ENCODE data around the gene BRD7.

The BRD7 gene

DNA sequence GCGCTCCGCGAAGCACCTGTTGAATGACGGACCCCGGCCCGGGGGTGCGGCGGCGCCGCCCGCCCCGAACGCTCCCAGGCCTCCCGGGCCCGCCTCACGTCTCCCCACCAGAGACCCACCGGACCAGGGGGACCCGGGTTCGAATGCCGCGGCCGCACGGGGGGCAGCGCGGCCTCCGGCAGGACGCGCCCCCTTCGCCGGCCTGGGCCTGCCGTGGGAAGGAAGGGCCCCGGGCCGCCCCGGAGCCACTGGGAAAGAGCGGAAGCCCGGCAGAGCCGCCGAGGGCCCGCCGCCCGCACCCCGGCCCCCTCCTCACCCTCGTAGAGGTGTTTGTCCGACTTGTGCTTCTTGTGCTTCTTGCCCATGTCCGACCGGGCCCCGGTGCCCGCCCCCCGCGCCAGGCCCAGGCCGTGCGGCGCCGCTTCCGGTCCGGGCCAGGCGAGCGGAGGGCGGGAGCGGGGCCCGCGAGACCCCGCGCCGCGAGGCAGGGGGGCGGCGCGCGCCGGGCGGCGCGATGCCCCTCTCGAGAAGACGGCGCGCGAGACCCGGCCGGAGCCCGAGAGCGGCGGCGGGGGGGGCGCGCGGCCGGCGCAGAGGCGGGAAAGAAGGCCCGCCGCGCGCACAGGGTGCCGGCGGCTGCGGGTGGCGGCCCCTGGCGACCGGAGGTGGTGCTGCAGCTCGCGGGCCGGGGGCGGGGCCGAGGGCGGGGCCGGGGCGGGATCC is at the start of gene BRD7:
Gene BRD7, minus strand, starts transcription at position 579 of the 723 bp plus-strand sequence. Its CDS starts 214 bp downstream, at position 365.
- DNase-seq, result peak; percentile 69

DNA sequence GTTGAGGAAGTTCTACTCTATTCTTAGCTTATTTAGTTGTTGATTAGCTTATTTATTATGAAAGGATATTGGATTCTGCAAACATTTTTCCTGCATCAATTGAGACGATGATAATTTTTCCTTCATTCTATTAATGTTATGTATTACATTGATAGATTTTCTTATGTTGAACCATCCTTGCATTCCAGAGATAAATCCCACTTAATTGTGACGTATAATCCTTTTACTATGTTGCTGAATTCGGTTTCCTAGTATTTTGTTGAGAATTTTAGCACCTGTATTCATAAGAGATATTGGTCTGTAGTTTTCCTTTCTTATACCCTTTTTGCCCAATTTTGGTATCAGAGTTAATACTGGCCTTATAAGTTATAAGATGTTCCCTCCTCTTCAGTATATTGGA is 47.6 kb upstream of the BRD7 start:
- DNase-seq, result no peak

DNA sequence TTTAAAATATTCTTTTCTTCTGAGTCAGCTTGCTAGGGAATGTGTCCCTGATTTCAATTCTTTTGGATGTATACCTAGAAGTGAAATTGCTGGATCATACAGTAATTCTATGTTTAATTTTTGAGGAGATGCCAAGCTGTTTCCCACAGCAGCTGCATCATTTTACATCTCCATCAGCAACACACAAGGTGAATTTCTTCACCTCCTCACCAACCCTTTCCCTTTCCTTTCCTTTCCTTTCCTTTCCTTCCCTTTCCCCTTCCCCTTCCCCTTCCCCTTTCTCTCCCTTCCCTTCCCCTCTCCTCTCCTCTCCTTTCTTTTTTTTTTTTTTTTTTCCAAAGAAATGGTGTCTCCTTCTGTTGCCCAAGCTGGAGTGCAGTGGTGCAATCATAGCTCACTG is 45.4 kb upstream of the BRD7 start:
- DNase-seq, result no peak

DNA sequence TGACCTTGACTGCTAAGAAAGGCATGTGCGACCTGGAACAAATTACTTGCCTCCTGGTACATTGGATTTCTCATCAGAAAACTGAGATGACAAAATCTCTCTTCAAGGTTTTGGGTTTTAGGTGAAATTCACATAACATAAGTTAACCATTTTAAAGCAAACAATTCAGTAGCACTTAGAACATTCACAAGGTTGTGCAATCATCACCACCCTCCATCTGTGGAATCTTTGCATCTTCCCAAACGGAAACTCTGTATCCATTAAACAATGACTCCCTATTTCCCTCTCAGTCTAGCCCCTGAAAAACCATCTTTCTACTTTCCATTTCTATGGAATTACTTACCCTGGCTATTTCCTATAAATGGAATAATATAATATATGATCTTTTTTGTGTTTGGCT is 42.2 kb upstream of the BRD7 start:
- DNase-seq, result no peak

DNA sequence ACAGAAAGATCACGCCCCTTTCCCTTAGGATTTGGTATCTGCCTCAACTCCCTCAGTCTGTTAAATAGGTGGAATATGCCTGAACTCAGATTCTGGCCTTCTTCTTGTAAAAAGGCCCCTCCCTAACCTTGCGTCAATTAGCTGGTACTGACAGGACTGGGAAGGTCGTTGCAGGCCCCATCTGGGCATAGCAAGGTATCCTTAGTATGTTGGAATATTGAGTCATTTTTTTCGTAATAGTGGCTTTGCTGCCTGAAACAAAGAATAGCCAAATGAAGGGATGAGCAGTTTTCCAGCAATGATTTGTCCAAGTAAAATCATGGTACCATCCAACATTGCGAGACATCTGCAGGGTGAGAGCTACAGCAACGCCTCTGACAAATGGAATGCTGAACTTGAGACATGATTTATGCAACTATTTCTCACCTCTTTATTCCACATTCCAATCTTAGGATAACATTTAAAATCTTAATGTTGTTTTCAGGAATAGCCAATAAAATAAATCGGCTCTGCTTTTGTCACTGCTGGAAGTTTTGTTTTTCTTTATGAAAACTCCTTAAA is 39.3 kb upstream of the BRD7 start:
- DNase-seq, result no peak

DNA sequence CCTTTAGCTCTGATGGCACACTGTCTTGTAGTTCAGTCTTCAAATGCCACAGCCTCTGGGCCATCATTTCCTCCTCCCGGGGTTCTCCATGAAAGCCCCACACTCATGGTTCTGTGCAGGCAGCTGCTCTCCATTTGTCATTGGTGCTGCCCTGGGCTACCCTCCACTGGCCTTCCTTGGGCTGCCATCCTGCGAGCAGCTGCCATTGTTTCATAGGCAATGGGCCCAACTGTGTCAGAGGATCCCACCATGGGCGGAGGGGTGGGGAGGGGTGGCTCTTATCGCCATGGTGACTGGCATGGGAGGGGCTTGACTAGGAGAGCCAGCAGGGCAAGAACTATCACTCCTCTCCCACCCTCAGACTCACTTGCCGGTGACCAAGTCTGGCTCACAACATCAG is 38.6 kb upstream of the BRD7 start:
- no peak for DNase-seq

DNA sequence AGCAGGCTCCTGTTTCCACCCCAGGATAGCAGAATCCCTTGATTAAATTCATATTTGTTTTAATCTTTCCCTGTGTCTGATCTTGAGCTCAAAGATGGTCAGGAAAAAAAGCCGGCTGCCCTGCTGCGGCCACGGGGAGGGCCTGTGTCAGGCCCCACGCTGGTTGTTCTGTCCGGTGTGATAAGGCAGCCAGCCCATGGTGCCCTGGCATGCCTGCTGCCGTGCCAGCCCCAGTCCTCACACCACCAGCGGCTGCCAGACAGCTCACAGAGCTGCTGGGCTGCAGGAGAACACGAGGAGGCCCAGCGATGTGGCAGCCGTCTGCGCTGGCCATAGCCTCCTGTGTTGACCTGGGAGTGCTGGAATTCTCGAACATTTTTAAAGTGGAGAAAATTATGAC is 34.7 kb upstream of the BRD7 start:
- DNase-seq, result no peak

DNA sequence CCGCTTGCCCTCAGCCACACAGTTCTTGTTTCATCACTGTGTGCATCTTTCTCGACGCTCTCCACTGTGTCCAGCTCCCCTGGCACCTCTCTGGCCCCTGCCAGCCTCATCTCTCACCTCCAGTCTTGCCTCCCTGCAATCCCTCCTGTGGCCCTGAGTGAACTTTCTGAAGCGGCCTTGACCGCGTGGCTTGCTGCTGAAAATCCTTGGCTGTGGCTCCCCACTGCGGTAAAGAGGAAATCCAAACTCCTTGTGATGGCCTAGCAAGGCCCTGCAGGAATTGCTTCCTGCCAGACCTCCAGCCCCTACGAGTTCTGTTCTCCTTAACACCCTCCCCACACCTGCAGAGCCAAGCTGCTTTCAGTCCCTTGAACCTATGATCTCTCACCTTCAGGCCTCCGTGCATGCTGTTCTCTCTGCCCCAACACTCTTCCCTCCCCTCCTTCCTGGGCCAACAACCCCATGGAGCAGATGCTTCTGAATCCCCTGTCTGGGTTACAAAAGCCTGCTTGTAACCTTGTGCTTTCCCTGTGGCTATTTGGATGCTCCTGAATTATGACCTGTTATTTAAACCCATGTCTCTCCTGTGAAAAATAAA is 33.6 kb upstream of the BRD7 start:
- no peak for DNase-seq

DNA sequence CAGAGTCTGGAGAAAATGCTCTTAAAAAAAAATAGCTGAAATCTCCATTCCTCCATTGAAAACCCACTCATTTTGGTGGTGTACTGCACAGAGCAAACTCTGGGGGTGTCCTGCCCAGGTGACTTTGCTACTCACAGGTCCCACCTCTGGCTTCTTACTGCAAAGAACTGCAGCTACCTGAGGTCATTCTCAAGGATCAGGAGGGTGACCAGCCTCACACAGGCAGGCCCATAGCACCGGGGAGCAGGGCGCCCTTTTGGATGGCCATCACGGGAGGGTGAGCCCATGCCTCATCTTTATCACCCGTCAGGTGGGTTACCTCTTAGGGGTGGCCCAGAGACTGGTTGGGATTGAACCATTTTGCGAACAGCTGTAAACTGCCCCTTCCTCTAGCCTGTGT is 32.6 kb upstream of the BRD7 start:
- DNase-seq, result no peak

DNA sequence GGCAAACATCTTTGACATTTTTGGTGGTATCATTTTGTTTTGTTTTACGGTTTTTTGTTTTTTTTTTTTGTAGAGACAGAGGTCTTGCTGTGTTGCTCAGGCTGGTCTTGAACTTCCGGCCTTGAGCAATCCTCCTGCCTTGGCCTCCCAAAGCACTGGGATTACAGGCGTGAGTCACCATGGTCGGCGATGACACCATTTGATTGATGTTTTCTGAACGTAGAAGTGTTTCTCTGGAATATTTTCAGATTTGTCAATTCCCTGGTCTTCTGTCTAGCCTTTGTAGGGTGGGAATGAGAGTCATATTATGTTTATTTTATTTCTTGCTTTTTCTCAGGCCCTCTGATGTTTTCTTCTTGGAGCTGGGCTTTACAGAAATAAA is 32.2 kb upstream of the BRD7 start:
- DNase-seq, result no peak

DNA sequence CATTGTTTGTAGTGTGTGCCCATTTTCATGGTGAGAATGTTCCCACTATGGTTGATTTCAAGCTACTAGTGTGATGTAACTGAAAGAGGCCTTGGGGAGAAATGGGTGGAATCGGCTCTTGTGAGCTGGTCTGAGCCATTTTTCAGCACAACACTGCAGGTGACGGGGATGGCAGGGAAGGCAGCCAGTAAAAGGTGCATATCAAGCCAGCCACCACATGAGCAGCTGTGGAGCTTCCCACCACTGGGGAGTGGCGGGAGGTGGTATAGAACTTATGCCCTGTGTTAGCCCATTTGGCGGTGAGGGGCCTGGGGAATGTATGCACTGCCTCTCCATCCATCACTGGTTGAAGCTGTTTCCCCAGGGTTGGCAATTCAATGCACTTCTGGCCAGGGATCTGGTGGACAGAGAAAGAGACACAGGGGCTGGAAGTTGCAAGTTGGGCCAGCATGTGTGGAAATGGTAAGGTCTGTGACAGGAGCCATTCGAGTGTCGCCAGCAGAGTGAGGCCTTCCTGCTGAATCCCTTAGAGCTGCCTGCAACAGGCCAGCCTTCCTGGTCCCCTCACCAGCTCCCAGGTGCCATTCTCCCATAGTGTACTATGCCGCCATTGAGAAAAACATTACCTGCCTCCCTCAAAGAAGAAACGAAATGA is 31.7 kb upstream of the BRD7 start:
- DNase-seq, result no peak

DNA sequence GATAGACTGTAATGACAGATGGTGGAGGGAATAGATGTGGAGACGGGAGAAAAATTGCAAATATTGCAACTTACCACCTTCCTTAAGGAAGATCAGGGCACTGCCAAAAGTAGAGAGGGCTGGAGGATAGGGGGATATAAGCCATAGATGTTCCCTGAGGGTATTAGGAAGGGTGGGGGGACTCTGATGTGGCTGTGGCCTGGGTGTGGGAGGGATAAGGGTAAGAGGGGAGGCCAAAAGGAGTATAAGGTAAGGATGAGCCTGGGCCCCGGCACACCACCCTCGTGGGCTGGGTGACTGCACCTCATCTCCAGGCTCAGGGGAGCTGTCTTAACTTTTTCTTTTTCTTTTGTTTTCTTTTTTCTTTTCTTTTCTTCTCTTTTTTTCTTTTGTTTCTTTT is 30.6 kb upstream of the BRD7 start:
- DNase-seq, result no peak

DNA sequence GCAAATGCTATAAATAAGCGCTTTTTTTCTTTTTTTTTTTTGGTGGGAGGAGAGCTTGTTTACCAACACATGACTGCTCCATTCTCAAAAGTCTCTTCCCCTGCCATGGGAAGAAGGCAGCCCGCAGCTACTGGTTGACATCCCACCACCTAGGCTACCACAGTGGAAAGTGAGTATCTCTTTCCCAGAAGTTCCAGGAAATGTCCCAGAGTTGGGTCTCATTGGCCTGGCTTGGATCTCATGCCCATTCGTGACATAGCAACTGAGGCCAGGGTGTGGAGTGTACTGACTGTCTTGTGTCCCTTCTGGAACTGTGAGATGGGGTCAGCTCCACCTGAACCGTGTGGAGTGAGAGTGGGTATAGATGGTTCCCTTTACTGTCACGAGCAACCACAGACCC is 29.5 kb upstream of the BRD7 start:
- DNase-seq, result no peak

DNA sequence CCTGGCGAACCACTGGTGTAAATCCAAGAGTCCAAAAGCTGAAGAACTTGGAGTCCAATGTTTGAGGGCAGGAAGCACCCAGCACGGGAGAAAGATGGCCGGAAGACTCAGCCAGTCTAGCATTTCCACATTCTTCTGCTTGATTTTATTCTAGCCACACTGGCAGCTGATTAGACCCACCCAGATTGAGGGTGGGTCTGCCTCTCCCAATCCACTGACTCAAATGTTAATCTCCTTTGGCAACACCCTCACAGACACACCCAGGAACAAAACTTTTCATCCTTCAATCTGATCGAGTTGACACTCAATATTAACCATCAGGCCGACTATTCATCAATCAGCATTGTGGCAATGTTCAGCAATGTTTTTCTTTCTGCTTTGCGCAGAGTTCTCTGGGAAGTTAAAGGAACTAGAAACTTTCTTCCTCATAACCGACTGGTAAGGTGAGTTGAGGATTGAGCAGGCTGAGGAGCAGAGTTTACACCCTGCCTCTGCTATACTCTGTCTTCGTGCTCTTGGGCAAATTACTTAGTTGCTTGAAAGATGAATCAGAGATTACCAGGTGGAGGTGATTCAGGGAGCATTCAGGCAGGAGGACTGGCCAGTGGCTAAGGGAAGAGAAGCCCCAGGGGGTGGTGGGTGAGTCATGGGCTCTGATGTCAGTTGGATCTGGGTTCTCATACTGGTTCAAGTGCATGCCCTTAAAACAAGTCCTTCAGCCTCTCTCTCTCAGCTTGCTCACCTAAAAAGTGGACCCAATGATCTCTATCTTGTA is 28.2 kb upstream of the BRD7 start:
- no peak for DNase-seq

DNA sequence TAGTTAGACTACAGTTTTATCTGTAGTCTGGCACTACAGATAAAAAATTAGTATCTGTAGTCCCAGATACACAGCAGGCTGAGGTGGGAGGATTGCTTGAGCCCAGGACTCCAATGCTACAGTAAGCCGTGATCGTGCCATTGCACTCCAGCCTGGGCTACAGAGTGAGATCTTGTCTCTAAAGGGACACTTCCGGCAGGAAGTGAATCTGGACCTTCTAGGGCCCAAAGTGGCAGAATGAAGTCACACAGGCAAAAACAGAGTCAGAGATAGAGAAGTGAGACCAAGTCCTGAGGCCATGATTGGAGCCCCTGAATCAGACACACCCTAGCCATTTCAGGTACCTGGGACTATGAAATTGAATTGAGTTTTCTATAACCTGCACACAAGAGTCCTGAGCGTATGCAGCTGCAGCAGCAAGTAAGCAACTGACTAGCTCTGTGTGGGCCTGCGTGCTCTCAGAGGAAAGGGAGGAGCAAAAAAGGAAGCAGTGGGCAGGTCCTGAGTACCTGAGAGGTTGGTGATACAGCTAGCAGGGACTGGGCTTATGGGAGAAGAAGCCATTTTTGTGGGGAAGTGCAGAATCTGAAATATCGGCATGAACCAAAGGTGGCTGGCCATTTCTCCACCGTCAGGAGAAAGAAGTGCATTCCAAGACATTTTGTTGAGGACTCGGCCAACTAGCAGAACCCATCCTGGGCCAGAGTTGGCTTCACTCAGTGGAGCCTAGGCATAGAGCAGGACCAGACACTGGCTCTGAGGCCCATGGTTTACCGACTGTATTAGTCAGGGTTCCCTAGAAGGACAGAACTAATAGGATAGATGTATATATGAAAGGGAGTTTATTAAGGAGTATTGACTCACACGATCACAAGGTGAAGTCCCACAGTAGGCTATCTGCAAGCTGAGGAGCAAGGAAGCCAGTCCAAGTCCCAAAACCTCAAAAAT is 27.2 kb upstream of the BRD7 start:
- peak; percentile 10 for DNase-seq

DNA sequence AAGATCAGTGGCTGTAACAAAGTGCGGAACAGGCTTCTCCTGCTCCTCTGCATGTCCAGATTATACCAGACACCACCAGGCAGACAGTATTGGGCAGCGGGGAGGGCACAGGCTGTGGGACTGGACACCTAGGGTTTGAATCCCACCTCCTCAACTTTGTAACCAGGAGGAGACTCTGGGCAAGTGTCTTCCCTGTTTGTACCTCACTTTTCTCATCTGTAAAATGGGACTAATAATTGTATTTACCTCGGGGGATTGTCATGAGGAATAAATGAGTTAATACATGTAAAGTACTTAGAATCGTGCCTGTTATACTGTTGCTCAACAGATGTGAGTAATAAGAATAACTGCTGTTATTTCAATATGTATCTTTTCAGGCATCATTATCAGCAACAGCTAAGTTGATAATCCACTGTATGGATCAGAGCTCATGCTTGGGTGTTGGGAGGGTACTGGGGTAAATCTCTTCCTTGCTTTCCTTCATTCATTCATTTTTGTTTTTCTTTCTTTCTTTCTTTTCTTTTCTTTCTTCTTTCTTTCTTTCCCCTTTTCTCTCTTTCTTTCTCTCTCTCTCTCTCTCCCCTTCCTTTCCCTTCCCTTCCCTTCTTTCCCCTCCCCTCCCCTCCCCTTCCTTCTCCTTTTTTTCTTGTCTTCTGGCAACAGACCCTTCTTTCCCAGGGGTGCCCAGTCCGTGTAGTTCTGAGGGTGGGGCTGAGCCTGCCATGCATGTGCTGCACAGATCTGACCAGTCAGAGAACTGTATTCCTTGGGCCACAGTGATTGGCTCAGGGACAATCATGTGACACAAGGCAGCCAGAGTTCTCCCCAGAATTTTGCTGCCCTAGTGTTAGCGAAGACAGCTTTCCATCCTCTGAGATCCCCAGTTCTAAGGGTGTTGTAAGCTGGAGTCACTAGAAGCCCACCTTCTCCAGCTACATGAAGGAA is 25.3 kb upstream of the BRD7 start:
- no peak for DNase-seq

DNA sequence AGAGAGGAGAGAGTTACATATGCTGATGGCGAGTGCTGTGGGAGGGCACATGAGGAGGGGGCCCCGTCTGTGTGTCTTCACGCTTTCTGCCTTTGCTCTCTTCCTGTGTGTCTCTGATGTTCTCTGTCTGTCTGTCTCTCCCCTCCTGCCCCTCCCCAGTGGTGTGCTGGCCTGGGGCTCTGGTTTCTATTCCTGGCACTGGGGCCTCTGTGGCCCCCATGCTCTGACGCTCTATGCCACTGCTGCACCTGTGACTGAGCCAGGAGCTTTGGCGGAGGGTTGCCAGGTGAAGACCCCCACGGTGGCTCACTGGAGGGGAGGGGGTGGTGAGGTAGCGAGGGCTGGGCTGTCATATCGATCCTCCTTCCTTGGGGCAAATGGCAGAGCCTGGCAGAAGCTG is 24.6 kb upstream of the BRD7 start:
- DNase-seq, result no peak

DNA sequence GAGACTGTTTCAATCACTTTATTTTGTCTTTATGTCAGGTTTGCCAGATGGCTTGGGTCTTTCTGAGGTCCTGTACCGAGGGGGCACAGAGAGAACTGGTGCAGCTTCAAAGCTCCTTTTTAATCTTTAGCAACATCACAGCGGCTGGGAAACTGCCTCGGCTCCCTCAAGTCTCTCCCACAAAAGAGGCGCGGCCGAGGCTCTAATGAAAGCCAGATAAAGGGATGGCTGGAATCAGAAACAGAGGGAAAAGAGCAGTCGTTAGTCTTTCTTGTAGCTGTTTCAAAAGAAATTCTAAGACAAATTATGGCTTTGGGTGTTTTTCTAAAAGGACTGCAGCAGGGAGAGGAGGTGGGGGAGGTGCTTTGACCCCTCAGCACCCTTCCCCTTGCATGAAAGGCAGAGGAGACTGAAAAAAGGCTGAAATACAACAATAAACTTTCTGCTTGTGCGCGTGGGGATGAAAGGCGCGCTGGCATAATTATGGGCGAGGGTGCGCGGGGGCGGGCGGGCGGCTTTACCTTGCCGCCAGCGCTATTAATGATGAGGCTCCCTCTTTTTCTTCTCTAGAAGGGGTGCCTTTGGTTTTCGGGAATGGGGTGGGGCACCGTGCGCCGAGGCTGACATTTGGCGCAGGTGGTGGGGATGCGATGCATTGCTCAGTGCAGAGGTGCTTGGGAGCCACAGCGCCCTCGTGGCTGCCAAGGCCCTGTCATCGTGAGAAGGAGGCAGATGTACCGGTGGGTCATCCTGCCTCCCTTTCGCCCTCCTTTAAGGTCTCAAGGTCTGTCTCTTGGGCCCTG is 22.3 kb upstream of the BRD7 start:
- DNase-seq, result no peak

DNA sequence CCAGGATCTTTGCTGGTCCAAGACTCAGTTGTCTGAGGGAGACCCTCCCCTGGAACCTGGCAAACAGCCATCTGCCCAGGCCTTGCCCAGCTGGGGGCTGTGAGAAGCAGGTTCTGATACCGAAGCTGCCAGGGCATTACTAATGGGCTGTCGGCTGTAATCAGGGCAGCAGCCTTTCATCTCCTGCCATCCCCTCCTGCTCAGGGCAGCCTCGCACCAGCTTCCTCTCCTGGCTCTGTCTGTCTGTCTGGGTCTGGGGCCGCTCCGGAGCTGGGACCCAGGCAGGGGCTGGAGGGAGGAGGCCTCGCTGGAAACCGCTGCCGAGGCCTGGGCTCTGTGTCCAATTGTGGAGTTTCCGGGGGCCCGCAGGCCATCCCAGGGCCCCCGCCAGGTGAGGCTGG is 21.6 kb upstream of the BRD7 start:
- no peak for DNase-seq

DNA sequence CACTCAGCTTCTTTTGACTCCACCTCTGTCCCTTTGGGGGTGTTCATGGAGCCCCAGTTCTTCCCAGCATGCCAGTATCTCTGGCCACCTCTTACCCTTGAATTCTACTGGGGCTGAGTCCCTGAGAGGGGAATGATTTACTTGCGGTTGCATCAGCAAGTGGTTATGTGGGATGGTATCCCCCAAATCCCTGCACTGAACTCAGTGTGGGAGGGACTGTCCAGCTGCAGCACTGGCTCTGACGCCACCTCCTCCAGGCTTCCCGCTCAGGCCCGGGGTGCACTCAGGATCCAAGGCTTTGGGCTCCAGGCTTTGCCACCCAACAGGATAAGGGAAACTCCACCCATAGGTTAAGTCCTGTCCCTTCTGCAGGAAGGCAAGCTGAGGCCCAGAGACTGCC is 21.1 kb upstream of the BRD7 start:
- DNase-seq, result no peak
